Spinal cord (tissue), 10 donors: ENCODE results near the gene STK39. TPM values are rescaled to one million over a fixed set of nuclear protein-coding genes. Genes with fewer than 3 reads are reported as not detected.

ENCODE experiments used
- DNase-seq, 6 donors: peaks; one replicate each; pipeline versions ENCODE4 v3.0.0 to v3.0.0-alpha.2; 2013 to 2015; ENCODE audit warnings: low spot score in 6 of 6, low read depth in 4 of 6
- H3K27ac ChIP-seq: one replicate; pipeline ENCODE4 v1.5.1; 2013; ENCODE audit warnings: low read depth, low read length, control low read depth
- H3K27me3 ChIP-seq: one replicate; pipeline ENCODE4 v1.6.1; 2013; ENCODE audit warnings: low read length; ENCODE audit not compliant: control insufficient read depth, insufficient read depth
- H3K36me3 ChIP-seq: one replicate; pipeline ENCODE4 v1.6.1; 2013; ENCODE audit warnings: low read length; ENCODE audit not compliant: control insufficient read depth, insufficient read depth
- H3K4me1 ChIP-seq: one replicate; pipeline ENCODE4 v1.6.1; 2013; ENCODE audit warnings: low read length; ENCODE audit not compliant: control insufficient read depth, insufficient read depth
- H3K4me3 ChIP-seq: one replicate; pipeline ENCODE4 v1.5.1; 2013; ENCODE audit warnings: low read depth, low read length, control low read depth
- H3K9me3 ChIP-seq: one replicate; pipeline ENCODE4 v1.6.1; 2013; ENCODE audit warnings: low read length; ENCODE audit not compliant: control insufficient read depth, insufficient read depth
- WGBS: methylation state at CpG from one replicate; pipeline ENCODE4 v1.1.5; 2013; ENCODE audit warnings: missing lambda C conversion rate; ENCODE audit not compliant: insufficient coverage; 5-methylcytosine and 5-hydroxymethylcytosine counted together
- polyA plus RNA-seq, 2 donors: library from polyadenylated mRNA; unstranded; fragments of 120-200 nt; gene quantifications; one replicate each; pipeline ENCODE4 v1.2.1, GENCODE V29; 2013; ENCODE audit not compliant: insufficient read length in 2 of 2
- total RNA-seq, 2 donors: library from RNA; depleted of rRNA in 1 of 2; stranded (reverse); fragments of 120-200 nt in 1 of 2; fragments of >200 nt in 1 of 2; gene quantifications; one replicate each; pipeline versions ENCODE4 v1.2.3 to v1.2.4, GENCODE V29; 2013 to 2014
- donor health status: healthy.

STK39 gene
- total and polyA plus RNA-seq, 4 donors, result 51.1 to 75.5 (median 57.7) TPM

DNA sequence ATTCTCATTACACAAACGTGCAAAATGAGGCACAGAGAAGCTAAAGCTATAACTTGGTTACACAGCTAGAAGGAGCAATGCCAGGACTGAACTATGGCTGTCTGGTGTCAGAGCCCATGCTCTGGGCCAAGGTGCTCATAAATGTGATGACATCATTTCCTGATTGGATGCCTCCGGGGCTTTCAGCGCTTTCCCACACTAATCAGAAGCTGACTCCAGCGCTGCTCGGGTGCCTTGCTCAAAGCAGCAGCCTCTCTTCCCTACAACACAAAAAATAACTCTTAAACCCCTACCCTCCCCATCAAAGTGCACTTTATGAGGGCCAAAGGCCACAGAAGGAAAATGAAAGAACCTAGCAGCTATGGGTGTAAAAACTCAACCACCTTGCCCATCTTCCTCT, 90.7 kb downstream of the STK39 start:
- Histone ChIP-seq H3K27ac (no peak overlapping the region), H3K4me3 (no peak overlapping the region), H3K9me3 (no peaks in the 10 kb centered on the region), H3K4me1 (peaks cover 3% of the 10 kb centered on the region), H3K36me3 (peaks cover 6% of the 10 kb centered on the region), H3K27me3 (no peaks in the 10 kb centered on the region)
- DNase-seq, result no peak
- WGBS, result 80% methylated on average over 4 of the region's 5 CpGs

DNA sequence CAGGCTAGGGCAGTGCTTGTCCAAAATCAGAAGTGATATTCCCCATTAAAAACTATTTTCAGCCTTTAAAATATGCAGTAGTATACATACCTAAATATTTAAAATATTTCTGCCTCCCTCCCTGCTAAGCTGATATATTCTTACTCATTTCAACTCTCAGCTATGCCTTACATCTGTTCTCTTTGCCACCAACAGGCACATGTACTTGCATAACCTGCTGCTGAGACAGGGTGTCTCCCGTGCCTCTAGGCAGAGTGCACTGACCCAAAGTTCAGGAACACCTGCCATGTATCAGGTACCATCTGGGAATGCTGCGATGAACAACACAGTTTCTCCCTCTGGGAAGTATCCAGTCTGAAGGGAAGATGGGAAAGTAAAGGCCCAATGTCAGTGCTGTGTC, 91.7 kb downstream of the STK39 start:
- H3K27ac ChIP-seq, result no peak overlapping the region
- 85% methylated on average over 2 of the region's 2 CpGs for WGBS

DNA sequence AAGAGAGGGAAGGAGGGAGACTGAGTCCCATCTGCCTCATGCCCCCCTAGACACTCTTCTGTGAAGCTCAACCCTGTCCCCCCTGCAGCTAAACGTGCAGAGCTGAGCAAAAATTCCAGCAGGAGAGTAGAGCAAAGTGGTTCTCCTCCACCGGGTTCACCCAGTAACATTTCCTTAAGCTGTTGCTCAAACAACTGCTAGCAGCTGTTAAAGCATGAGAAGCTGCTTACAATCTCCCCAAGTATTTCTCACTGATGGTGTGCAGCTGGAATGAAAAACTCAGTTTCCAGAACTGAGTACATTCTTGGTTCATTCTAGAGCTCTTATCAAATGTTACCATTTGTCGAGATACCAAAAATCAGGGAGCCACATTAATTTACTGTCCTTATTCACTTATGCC, 92.3 kb downstream of the STK39 start:
- 40% methylated on average over 1 of the region's 3 CpGs for WGBS
- peak in 1 of 6 donors; percentile 71 for DNase-seq

More for the DNA sequence above, 91.7 kb downstream of the STK39 start:
- DNase-seq, result no peak
- peaks cover 3% of the 10 kb centered on the region for H3K4me1 ChIP-seq
- no peaks in the 10 kb centered on the region for H3K9me3 ChIP-seq
- H3K36me3 ChIP-seq, result peaks cover 4% of the 10 kb centered on the region
- no peaks in the 10 kb centered on the region for H3K27me3 ChIP-seq
- H3K4me3 ChIP-seq, result no peak overlapping the region

DNA sequence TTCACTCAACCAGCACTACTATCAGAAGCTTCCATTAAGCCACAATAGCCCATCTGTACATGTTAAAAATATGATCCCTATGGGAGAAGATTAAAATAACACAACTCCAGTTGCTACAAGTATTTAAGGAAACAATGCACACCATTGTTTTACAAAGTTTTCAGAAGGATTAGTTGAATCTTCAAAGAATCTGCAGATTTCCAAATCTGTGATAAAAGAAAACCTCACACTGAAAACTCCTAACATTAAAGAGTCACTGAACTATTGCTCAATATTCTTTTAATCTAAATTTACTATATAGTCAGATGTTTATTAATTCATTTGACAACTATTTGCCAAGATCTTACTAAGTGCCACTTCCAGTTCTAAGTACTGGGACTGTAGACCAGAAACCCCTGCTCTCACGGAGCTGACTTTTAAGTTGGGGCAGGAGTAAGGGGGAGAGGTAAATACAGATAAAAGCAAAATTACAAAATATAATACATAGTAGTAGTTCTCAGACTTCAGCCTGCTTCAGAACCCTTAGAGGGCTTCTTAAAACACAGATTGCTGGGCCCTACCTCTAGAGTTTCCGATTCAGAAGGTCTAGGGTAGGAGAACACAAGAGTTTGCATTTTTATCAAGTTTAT, 94.4 kb downstream of the STK39 start:
- Histone ChIP-seq H3K27me3 (no peaks in the 10 kb centered on the region), H3K9me3 (no peaks in the 10 kb centered on the region)

More for the DNA sequence above, 92.3 kb downstream of the STK39 start:
- Histone ChIP-seq H3K4me1 (peaks cover 3% of the 10 kb centered on the region), H3K36me3 (peaks cover 3% of the 10 kb centered on the region), H3K9me3 (no peaks in the 10 kb centered on the region), H3K4me3 (no peak overlapping the region), H3K27me3 (no peaks in the 10 kb centered on the region), H3K27ac (no peak overlapping the region)

DNA sequence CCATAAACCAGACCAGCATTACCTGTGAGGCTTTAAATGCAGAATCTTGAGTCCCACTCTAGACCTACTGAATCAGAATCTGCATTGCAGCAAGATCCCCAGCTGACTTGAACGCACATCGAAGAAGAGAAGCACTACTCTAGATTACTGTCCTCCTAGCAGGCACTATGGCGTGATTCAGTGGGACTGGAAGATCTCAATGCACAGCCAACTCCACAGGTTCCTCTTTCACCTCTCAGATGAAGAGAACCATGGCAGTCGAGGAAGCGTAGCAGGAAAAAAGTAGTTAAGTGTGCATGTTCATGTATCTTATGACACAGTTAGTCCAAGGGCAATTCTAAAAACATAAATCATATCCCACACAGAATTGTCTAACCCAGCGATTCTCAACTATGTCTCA, 97.4 kb downstream of the STK39 start:
- H3K4me1 ChIP-seq, result no peaks in the 10 kb centered on the region
- no peaks in the 10 kb centered on the region for H3K36me3 ChIP-seq
- no peaks in the 10 kb centered on the region for H3K9me3 ChIP-seq
- H3K27ac ChIP-seq, result no peak overlapping the region
- no peak for DNase-seq
- WGBS, result 92% methylated on average over 3 of the region's 6 CpGs
- H3K4me3 ChIP-seq, result no peak overlapping the region
- no peaks in the 10 kb centered on the region for H3K27me3 ChIP-seq

More for the DNA sequence above, 94.4 kb downstream of the STK39 start:
- WGBS, result 100% methylated on average over 1 of the region's 2 CpGs
- no peaks in the 10 kb centered on the region for H3K4me1 ChIP-seq
- H3K4me3 ChIP-seq, result no peak overlapping the region
- H3K27ac ChIP-seq, result no peak overlapping the region
- no peaks in the 10 kb centered on the region for H3K36me3 ChIP-seq
- DNase-seq, result no peak

DNA sequence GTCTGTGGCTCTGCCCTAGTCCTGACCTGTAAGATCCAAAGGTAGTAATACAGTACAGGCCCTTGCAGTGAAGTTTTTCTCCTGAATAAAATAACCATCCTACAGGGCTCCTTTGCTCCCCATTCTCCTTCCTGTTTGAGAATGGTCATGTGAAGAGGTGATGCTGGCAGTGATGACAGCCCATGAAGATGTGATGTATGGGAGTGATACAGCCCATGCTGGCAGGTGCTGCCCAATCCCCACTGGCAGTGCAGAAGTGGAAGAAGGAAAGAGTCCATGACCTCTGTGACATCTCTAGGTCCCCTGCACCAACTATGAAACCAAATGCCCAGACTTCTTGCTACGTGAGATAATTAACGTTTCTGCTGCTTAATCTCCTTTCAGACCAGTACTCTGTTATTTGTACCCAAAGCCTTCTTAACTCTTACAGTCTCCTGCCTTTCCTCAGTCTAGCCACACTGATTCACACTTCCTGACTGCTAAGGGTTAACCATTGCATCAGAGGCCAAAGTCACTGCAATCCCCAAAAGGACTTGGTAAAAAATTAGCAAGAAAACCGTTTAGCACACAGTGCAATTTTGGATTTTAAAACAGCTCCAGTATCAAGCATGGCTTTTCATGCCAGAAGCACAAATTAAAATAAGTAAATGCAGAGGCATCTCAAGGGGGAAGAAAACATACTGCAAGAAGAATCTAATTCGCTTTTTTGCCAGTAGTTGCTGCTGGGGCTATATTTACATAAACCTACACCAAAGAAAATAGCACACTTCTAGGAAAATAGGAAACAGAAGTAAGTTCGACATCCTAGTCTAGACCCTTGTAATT, 98.0 kb downstream of the STK39 start:
- Histone ChIP-seq H3K36me3 (no peaks in the 10 kb centered on the region), H3K4me3 (no peak overlapping the region), H3K9me3 (no peaks in the 10 kb centered on the region), H3K27ac (no peak overlapping the region), H3K4me1 (no peaks in the 10 kb centered on the region), H3K27me3 (no peaks in the 10 kb centered on the region)
- WGBS, result 80% methylated on average over 1 of the region's 5 CpGs
- peak in 1 of 6 donors; percentile 45 for DNase-seq

DNA sequence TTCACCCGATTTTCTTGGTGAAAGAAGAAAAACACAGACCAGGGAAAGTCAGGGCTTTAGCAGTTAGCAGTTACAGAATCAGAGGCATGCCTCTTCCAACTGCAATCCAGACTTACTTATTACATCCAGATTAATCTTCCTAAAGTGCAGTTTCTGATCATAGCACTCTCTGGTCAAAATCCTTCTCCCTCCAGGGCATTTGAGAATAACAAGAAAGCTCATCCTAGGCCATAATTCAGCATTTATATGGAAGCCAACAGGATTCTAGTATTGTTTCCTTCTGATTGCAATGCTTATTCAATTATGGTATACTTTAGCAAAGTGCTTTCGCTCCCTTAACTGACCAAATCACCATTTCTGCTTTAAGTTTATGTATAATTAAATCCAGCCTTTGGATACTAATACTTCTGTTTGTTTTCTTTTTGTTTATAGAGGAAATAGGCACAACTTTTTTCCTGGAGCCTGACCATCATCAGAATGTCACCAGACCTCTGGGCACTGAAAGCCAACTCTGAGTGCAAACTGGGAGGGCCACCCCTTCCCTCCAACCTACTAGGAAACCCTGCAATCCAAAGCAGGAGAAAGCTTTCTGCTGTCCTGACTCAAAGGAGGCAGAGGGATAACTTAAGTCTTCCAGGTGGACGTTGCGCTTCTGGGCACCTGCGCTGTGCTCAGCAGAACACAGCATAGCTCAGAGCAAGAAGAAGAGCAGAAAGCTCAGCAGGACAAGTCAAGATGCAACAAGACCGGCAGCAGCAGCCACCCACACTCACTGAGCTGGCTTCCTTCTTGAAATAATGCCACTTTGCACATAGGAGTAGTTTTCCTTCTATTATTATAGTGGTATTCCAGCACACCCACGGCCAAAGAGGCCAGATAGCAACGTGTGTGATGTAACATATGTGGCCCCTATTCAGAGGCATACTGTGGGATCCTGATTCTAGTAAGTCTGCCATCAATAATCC, 99.3 kb downstream of the STK39 start:
- Histone ChIP-seq H3K27me3 (no peaks in the 10 kb centered on the region), H3K27ac (no peak overlapping the region), H3K4me1 (no peaks in the 10 kb centered on the region), H3K9me3 (no peaks in the 10 kb centered on the region), H3K36me3 (no peaks in the 10 kb centered on the region), H3K4me3 (no peak overlapping the region)
- WGBS, result 88% methylated on average over 4 of the region's 8 CpGs
- DNase-seq, result no peak

DNA sequence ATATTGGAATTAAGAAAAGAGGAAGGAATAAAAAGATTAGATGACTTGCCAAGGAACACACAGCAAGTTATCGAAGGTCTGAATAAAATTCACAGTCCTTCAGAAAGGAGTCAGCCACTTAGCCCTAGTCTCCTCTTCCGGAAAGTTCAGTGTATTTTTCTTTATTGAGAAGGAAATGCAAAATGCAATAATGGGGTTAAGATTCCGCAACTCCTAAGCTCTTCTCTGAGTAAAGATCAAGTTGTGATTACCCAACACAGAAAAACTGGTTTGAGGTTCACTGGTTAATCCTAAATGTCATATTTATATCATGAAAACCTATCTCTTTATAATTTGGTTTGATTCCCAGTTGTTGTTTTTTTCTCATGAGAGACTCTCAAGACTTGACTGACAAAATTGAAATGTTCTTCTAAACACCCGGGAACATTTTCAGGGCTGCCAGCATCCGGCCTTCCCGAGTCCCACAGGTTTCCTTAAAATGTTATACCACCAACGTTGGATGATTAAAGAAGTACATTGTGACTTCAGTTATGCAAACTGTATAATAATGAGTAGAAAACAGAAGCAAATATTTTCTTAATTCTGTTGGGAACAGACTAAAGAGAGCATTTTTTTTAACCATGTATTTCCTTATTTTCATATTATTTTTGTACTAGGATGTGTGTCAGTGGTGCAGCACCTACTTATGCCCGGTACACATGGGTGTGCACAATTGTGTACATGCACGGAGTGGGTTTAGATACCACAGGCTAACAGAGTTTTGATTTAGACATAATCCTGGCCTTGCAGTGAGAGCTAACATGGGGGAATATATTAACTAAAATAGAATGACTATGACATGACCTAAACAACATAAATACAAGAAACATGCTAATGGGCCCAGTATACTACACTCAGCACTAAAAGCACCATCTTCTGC, 100.2 kb downstream of the STK39 start:
- Histone ChIP-seq H3K9me3 (no peaks in the 10 kb centered on the region), H3K36me3 (no peaks in the 10 kb centered on the region), H3K4me3 (no peak overlapping the region), H3K27ac (no peak overlapping the region), H3K27me3 (no peaks in the 10 kb centered on the region), H3K4me1 (no peaks in the 10 kb centered on the region)
- 100% methylated on average over 1 of the region's 9 CpGs for WGBS
- DNase-seq, result no peak
